Measurements from ENCODE around the gene GTF3C1. TPM values are rescaled to one million over a fixed set of nuclear protein-coding genes. Genes with fewer than 3 reads are reported as not detected.
A peak's percentile ranks its signal among the peaks of the same experiment; 100 is the strongest.

GTF3C1 gene
- total and polyA plus RNA-seq, 2 of the 8 experiments (the other 6 are each of a cell fraction or from before 2014, with no cell fraction given): 89.3 to 126 TPM

GRCh38 chr16:27410761-27411160 lies 139.0 kb downstream of the GTF3C1 start:
- Histone ChIP-seq H4K91ac (replicated peaks; ENCODE audit: insufficient read length, low read length) (no peak overlapping the region), H3K27me3 (replicated peaks in 1 of 4; ENCODE audit: control insufficient read depth in 3 of 4, extremely low read depth in 1 of 4, insufficient read depth in 3 of 4, low read length in 3 of 4) (no peaks in the 10 kb centered on the region), H2BK5ac (ENCODE audit: low read depth, low read length) (no peak overlapping the region), H3K4ac (replicated peaks; ENCODE audit: insufficient read length, low read depth, low read length) (no peak overlapping the region), H4K8ac (ENCODE audit: extremely low read depth, insufficient read depth, low read length) (no peak overlapping the region), H3K9me3 (ENCODE audit: insufficient read depth in 2 of 2, low read depth in 1 of 2, low read length in 1 of 2) (no peaks in the 10 kb centered on the region), H4K20me1 (replicated peaks in 1 of 2; ENCODE audit: control insufficient read depth in 1 of 2, insufficient read depth in 2 of 2, low read length in 2 of 2) (no peaks in the 10 kb centered on the region), H2BK120ac (replicated peaks; ENCODE audit: low read depth, low read length) (no peak overlapping the region), H3K9ac (replicated peaks in 1 of 4; ENCODE audit: extremely low read depth in 1 of 4, low read depth in 3 of 4, low read length in 3 of 4) (no peak overlapping the region), H3K79me2 (ENCODE audit: control insufficient read depth in 1 of 2, insufficient read depth in 2 of 2, low read length in 2 of 2) (no peaks in the 10 kb centered on the region), H3K14ac (ENCODE audit: insufficient read length) (no peak overlapping the region), H3K27ac (ENCODE audit: low read depth, low read length) (no peak overlapping the region), H2AFZ (ENCODE audit: low read length) (no peak overlapping the region), H3K56ac (replicated peaks; ENCODE audit: insufficient read length, low read depth, low read length) (no peak overlapping the region), H3K79me1 (ENCODE audit: low read depth, low read length) (no peaks in the 10 kb centered on the region), H3K4me2 (ENCODE audit: insufficient read depth in 1 of 2, low read depth in 2 of 2, low read length in 2 of 2) (no peak overlapping the region; a peak in 1 of 4 replicates), H2AK5ac (ENCODE audit: low read depth, low read length) (no peak overlapping the region), H3K18ac (ENCODE audit: extremely low read depth, low read length) (no peak overlapping the region), H4K5ac (ENCODE audit: insufficient read length, low read depth, low read length) (no peak overlapping the region), H3K23ac (ENCODE audit: insufficient read length) (no peak overlapping the region), H2BK15ac (ENCODE audit: low read length) (no peak overlapping the region), H3K4me3 (ENCODE audit: extremely low read depth in 1 of 4, insufficient read depth in 2 of 4, low read depth in 3 of 4, low read length in 4 of 4) (peak overlapping the region in 1 of 4 experiments; percentile 10; a peak in 1 of 8 replicates), H3K36me3 (ENCODE audit: control insufficient read depth in 2 of 4, insufficient read depth in 4 of 4, low read length in 3 of 4) (no peaks in the 10 kb centered on the region), H3K23me2 (ENCODE audit: low read depth, low read length) (no peaks in the 10 kb centered on the region; the same call in 1 of the 2 replicates), H2BK12ac (ENCODE audit: low read depth, low read length) (no peak overlapping the region), H2BK20ac (ENCODE audit: low read length) (no peak overlapping the region), H3K4me1 (replicated peaks in 1 of 4; ENCODE audit: control insufficient read depth in 3 of 4, insufficient read depth in 4 of 4, low read length in 3 of 4) (peaks cover 0 to 6% (median 3%) of the 10 kb centered on the region in 4 experiments; a peak in 3 of 7 replicates)
- DNase-seq (ENCODE audit: low read depth in 1 of 2, low spot score in 2 of 2): no peak
- TF ChIP-seq RXRA (IDR thresholded peaks at IDR 0.05; ENCODE audit: insufficient read depth, low read depth, low read length) (no peak), SRF (IDR thresholded peaks at IDR 0.05; ENCODE audit: low read depth, low read length) (no peak)
- WGBS, 2 experiments (ENCODE audit: extremely low coverage in 1 of 2, insufficient coverage in 1 of 2, insufficient read length in 1 of 2, insufficient replicate concordance in 2 of 2, low coverage in 1 of 2, low lambda C conversion rate in 2 of 2, missing lambda C conversion rate in 1 of 2): 77% methylated on average over 1 of the region's 1 CpG; no CpG with 5 or more reads in 1 of the 2 experiments
- ChIA-PET POLR2A (ENCODE audit: partially characterized antibody) (no interaction called here), CTCF (ENCODE audit: partially characterized antibody) (interaction anchor here (0.7 kb wide), 1 partner anchor 516 kb away, joined by 4 read pairs; no protein-coding TSS in a partner anchor)
- FAIRE-seq: no peak

Other genes with a start within 250 kb of the GTF3C1 start
- 29.4 and 32.7 TPM in 2 replicates for gene IL4R, start 235.9 kb downstream of the GTF3C1 start, total RNA-seq (2021; fragmentation: NEBNext Ultra II Directional; extraction: Animal tissue kit (Norgen Biotek cat#: 25700))
- 29.1 and 38.2 TPM in 2 replicates for gene IL4R, start 235.9 kb downstream of the GTF3C1 start, polyA plus RNA-seq (2011; rRNA removed)
- gene IL21R, start 147.7 kb downstream of the GTF3C1 start, total RNA-seq (2021; fragmentation: NEBNext Ultra II Directional; extraction: Animal tissue kit (Norgen Biotek cat#: 25700)): 0.34 TPM in 2 replicates
- 0.70 and 0.75 TPM in 2 replicates for gene IL21R, start 147.7 kb downstream of the GTF3C1 start, polyA plus RNA-seq (2011; rRNA removed)
- 17.0 and 20.0 TPM in 2 replicates for gene KATNIP, start 231 bp upstream of the GTF3C1 start, total RNA-seq (2021; fragmentation: NEBNext Ultra II Directional; extraction: Animal tissue kit (Norgen Biotek cat#: 25700))
- gene KATNIP, start 231 bp upstream of the GTF3C1 start, polyA plus RNA-seq (2011; rRNA removed): 7.9 and 10.3 TPM in 2 replicates